DND-41 (cell line): Measurements from ENCODE around the gene NAXD.

ENCODE experiments used
- ATAC-seq: fragments of 200-7000 bp; cut with Tn5 transposase; 3 replicates; pipeline ENCODE4 v1.9.1; 2021; ENCODE audit warnings: low read depth; ENCODE audit not compliant: insufficient read depth
- DNase-seq: peaks from one replicate; pipeline ENCODE4 v3.0.0-alpha.2; 2020
- H2AFZ ChIP-seq: 2 replicates; pipeline ENCODE4 v1.6.0; 2012; ENCODE audit warnings: low read depth, low read length
- H3K27ac ChIP-seq: 2 replicates; pipeline ENCODE4 v1.5.1; 2012; ENCODE audit warnings: low read length, inconsistent platforms
- H3K27me3 ChIP-seq: fragments of 200-600 bp; sonication (generic); 2 replicates; pipeline ENCODE4 v1.6.0; 2012; ENCODE audit warnings: low read length, mild to moderate bottlenecking, inconsistent platforms; ENCODE audit not compliant: insufficient read depth, poor library complexity
- H3K36me3 ChIP-seq: 2 replicates; pipeline ENCODE4 v1.5.1; 2012; ENCODE audit warnings: low read length, inconsistent platforms; ENCODE audit not compliant: insufficient read depth
- H3K4me1 ChIP-seq: 2 replicates; pipeline ENCODE4 v1.5.1; 2012; ENCODE audit warnings: mild to moderate bottlenecking, low read length; ENCODE audit not compliant: insufficient read depth
- H3K4me2 ChIP-seq: 2 replicates; pipeline ENCODE4 v1.6.0; 2012; ENCODE audit warnings: mild to moderate bottlenecking, moderate library complexity, low read length, inconsistent platforms; ENCODE audit not compliant: insufficient read depth
- H3K4me3 ChIP-seq, 2 experiments: fragments of 200-600 bp in 1 of 2; shearing (Covaris generic) in 1 of 2; 2 replicates each; pipeline ENCODE4 v1.5.1; 2012 to 2016; ENCODE audit warnings: inconsistent platforms in 2 of 2, low read length in 2 of 2, mild to moderate bottlenecking in 2 of 2, low read depth in 1 of 2, moderate library complexity in 1 of 2
- H3K79me2 ChIP-seq: 2 replicates; pipeline ENCODE4 v1.6.0; 2012; ENCODE audit warnings: low read length, inconsistent platforms; ENCODE audit not compliant: insufficient read depth
- H3K9ac ChIP-seq: 2 replicates; pipeline ENCODE4 v1.6.0; 2012; ENCODE audit warnings: low read depth, mild to moderate bottlenecking, inconsistent platforms, low read length, moderate library complexity
- H3K9me3 ChIP-seq: 2 replicates; pipeline ENCODE4 v1.5.1; 2012; ENCODE audit warnings: low read length, moderate library complexity, mild to moderate bottlenecking, inconsistent platforms; ENCODE audit not compliant: insufficient read depth, severe bottlenecking
- H4K20me1 ChIP-seq: 2 replicates; pipeline ENCODE4 v1.6.0; 2012; ENCODE audit warnings: low read length; ENCODE audit not compliant: insufficient read depth
- EZH2 ChIP-seq: IDR thresholded peaks from 3 replicates; pipeline ENCODE4 v1.6.1; 2012; ENCODE audit warnings: borderline replicate concordance, low read depth, mild to moderate bottlenecking, moderate library complexity, low read length, inconsistent platforms; ENCODE audit not compliant: severe bottlenecking
- TF ChIP-seq, protein P1 (sequence below): IDR thresholded peaks from 2 replicates; pipeline ENCODE4 v1.5.1; 2012; ENCODE audit warnings: borderline replicate concordance, low read length, moderate library complexity, mild to moderate bottlenecking; ENCODE audit not compliant: poor library complexity, severe bottlenecking; ENCODE audit errors: extremely low read depth

The NAXD gene

DNA sequence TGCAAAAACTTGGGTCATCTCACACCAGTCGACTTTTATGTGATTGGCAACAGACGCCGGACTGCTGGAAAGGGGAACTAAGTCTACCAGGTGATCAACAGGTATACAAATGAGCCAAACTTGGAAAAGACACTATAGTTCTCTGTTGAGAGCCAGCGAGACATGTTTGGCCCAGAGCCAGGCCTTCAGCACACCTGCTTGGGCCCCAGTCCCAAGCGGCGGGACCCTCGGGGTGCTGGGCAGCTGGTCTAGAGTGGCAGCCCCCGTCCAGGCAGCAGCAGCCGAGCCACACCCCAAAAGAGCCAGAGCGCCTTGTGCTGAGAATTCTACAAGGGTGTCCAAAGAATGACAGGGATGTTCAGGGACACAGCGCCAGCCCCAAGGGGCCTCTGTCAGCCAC, 28.0 kb downstream of the NAXD start:
- no peak for ATAC-seq
- no peak overlapping the region for H3K4me2 ChIP-seq
- peaks cover 29% of the 10 kb centered on the region; the same call in 1 of the 2 replicates for H4K20me1 ChIP-seq
- no peaks in the 10 kb centered on the region for H3K27me3 ChIP-seq
- no peaks in the 10 kb centered on the region for H3K79me2 ChIP-seq
- no peak overlapping the region for H2AFZ ChIP-seq
- no peaks in the 10 kb centered on the region for H3K9me3 ChIP-seq
- no peak for DNase-seq
- H3K36me3 ChIP-seq: peaks cover 83% of the 10 kb centered on the region
- no peaks in the 10 kb centered on the region for H3K4me1 ChIP-seq
- H3K9ac ChIP-seq: no peak overlapping the region
- no peak overlapping the region for H3K4me3 ChIP-seq
- H3K27ac ChIP-seq: no peak overlapping the region
- TF ChIP-seq EZH2: no peak
- TF ChIP-seq, protein P1, sequence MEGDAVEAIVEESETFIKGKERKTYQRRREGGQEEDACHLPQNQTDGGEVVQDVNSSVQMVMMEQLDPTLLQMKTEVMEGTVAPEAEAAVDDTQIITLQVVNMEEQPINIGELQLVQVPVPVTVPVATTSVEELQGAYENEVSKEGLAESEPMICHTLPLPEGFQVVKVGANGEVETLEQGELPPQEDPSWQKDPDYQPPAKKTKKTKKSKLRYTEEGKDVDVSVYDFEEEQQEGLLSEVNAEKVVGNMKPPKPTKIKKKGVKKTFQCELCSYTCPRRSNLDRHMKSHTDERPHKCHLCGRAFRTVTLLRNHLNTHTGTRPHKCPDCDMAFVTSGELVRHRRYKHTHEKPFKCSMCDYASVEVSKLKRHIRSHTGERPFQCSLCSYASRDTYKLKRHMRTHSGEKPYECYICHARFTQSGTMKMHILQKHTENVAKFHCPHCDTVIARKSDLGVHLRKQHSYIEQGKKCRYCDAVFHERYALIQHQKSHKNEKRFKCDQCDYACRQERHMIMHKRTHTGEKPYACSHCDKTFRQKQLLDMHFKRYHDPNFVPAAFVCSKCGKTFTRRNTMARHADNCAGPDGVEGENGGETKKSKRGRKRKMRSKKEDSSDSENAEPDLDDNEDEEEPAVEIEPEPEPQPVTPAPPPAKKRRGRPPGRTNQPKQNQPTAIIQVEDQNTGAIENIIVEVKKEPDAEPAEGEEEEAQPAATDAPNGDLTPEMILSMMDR: no peak

DNA sequence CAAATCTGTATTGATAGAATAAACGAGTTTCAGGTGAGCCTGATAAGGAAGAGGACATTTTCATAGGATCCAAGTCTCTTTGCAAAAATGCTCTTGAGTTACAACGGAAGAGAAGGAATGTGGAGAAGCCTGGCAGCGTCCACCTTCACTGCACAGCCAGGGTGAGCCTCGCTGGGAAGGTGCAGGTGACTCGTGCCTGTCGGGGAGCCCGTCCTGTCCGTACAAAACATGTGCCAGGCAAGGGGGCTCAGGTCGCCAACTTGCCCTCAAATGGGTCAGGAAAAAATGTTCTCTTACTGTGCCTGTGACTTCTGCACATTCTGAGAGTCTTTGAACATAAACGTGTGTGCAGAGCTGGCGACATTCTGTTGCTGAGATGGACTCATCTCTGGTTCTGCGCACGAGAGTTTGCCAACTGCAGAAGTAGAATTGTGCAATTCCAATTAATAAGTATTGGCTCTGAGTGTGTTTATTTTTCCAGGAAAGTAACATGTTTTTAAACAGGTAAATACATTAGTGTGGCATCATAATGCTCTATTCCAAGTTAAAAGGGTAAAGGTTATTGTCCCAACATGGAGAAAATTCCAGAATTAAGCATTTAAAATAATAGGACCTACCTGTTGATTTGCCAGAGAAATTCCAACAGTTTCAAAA, 28.6 kb downstream of the NAXD start:
- ATAC-seq (no peak), DNase-seq (no peak)
- no peaks in the 10 kb centered on the region for H3K4me1 ChIP-seq
- H3K27ac ChIP-seq: no peak overlapping the region
- no peaks in the 10 kb centered on the region for H3K9me3 ChIP-seq
- peaks cover 82% of the 10 kb centered on the region for H3K36me3 ChIP-seq
- H2AFZ ChIP-seq: no peak overlapping the region
- no peaks in the 10 kb centered on the region for H3K27me3 ChIP-seq
- peaks cover 32% of the 10 kb centered on the region for H4K20me1 ChIP-seq
- no peak overlapping the region for H3K4me3 ChIP-seq
- no peak overlapping the region for H3K4me2 ChIP-seq
- TF ChIP-seq EZH2: no peak
- TF ChIP-seq, protein P1: no peak
- H3K79me2 ChIP-seq: no peaks in the 10 kb centered on the region
- H3K9ac ChIP-seq: no peak overlapping the region

DNA sequence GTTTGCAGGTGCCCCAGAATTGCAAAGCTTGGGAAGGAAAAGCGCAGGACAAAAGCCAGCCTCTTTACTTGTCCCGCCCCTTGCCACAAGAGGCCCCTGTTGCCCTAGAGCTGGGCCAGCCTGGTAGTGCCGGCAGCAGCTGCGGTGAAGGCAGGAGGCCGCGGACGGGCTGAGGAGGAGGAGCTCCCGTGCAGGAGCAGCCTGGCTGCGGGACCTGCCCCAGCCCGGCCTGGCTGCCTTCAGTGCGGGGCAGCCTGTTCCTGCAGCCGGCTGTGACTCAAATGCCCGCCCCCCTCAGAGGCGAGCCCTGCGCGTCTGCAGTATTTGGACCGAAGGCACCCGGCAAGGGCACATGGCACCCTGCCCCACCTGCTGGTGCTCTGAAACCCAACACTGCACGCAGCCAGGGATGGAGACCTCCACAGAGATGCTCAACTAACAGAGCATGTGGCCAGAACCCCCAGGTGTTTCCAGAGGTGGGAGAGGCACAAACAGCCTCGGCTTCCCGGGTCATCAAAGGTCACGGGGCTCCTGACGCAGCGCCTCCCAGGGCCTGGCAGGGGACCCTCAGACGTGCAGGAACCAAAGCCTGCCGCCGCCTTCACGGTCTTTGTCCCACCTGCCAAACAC, 29.7 kb downstream of the NAXD start:
- H3K27me3 ChIP-seq: no peaks in the 10 kb centered on the region
- H4K20me1 ChIP-seq: peaks cover 28% of the 10 kb centered on the region
- peak; percentile 49 for ATAC-seq
- no peak overlapping the region for H3K27ac ChIP-seq
- H2AFZ ChIP-seq: no peak overlapping the region
- peaks cover 81% of the 10 kb centered on the region for H3K36me3 ChIP-seq
- peak; percentile 39 for DNase-seq
- no peak overlapping the region for H3K4me3 ChIP-seq
- H3K79me2 ChIP-seq: no peaks in the 10 kb centered on the region
- TF ChIP-seq, protein P1: peak; percentile 22
- TF ChIP-seq EZH2: no peak
- H3K9ac ChIP-seq: no peak overlapping the region
- no peak overlapping the region for H3K4me2 ChIP-seq
- no peaks in the 10 kb centered on the region for H3K9me3 ChIP-seq
- no peaks in the 10 kb centered on the region for H3K4me1 ChIP-seq
